ENCODE data around the gene SLAMF9.

SLAMF9 gene

DNA sequence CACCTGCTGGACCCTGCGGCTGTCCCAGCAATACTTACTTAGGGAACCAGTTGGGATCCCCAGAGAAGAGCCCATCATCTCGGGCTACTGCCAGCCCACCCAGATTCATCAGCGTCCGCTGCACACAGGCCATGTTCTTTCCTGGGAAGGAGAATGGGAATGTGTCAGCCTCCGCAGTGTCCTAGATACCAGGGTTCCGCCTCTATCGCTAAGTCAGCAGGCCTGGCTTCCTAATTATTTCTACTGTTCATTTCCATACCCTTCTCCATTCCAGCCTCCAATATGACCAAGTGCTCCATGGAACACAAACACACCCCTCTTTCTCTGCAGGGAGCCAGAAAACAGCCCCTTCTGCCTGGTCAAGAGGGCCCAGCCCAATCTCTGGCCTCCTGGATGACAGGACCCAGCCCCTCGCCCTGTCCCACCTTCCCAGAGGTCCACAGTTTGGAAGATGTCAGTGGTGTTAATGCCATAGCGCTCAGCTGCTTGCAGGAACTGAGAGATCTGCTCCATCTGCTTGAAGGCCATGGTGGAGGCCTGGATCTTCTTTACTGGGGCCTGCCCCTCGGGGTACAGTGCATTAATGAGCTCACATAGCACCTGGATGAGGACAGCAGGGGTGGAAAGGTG lies 34.7 kb downstream of the SLAMF9 start:
- H2AK5ac ChIP-seq (ENCODE audit: low read depth, low read length) = no peak overlapping the region
- peaks cover 18 to 37% of the 10 kb centered on the region in 2 donors for H3K4me1 ChIP-seq (ENCODE audit: control insufficient read depth in 2 of 2, insufficient read depth in 1 of 2, low read depth in 1 of 2, low read length in 2 of 2)
- no peak overlapping the region for H2AFZ ChIP-seq (ENCODE audit: low read length)

DNA sequence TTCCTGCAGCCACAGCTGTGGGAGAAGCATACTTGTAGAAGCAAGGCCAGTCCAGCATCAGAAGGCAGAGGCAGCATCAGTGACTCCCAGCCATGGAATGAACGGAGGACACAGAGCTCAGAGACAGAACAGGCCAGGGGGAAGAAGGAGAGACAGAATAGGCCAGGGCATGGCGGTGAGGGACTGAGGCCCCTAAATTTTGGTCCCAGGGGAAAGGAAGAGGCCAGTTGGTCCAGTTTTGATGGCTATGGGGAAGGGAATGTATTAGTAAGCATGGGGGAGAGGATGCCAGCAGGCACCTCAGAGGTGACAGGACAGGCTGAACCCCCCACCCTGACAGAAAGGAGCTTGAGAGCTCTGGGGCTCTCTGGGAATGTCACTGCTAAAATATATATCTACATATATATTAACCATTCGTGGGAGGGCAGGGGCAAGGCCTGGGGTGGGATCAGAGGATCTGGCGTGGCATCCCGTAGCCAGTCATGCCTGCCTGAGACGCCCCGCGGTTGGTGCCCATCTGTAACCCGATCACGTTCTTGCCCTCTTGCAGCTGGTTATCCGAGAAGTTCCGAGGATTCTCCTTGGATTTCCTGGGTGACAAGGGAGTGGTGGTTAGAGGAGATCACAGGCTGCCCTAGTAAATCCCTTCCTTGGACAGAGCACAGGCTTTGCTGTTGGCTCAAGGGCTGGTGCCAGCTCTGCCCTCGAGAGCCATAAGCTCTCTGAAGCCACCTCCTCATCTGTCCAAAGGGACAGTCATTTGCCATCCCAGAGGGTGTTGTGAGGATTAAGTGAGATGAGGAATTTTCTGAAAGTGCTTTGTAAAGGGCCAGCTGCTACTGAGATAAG lies 35.5 kb downstream of the SLAMF9 start:
- H3K18ac ChIP-seq (ENCODE audit: low read length) = no peak overlapping the region
- H3K79me1 ChIP-seq (ENCODE audit: low read depth, low read length) = peaks cover 3% of the 10 kb centered on the region
- H4K91ac ChIP-seq (ENCODE audit: low read depth, low read length, poor library complexity) = no peak overlapping the region
- no peak overlapping the region for H2BK12ac ChIP-seq (ENCODE audit: low read length)
- H3K4me1 ChIP-seq (ENCODE audit: control insufficient read depth in 2 of 2, insufficient read depth in 1 of 2, low read depth in 1 of 2, low read length in 2 of 2) = peaks cover 13 to 33% of the 10 kb centered on the region in 2 donors
- H3K9me3 ChIP-seq (replicated peaks in 1 of 2; ENCODE audit: control insufficient read depth in 2 of 2, insufficient read depth in 1 of 2, low read depth in 1 of 2, low read length in 2 of 2) = no peaks in the 10 kb centered on the region
- no peaks in the 10 kb centered on the region for H3K36me3 ChIP-seq (replicated peaks in 1 of 2; ENCODE audit: control insufficient read depth in 2 of 2, insufficient read depth in 2 of 2, low read length in 2 of 2)
- H3K9ac ChIP-seq (ENCODE audit: low read depth, low read length, poor library complexity) = peak overlapping the region; percentile 8
- no peak overlapping the region for H2BK15ac ChIP-seq (ENCODE audit: low read length)
- H3K27ac ChIP-seq (replicated peaks; ENCODE audit: low read length) = no peak overlapping the region
- H3K14ac ChIP-seq (ENCODE audit: low read length) = no peak overlapping the region
- H3K4ac ChIP-seq (ENCODE audit: low read length) = no peak overlapping the region
- DNase-seq (ENCODE audit: low spot score) = no peak
- H3K4me3 ChIP-seq (ENCODE audit: low read length in 2 of 2) = no peak overlapping the region
- no peak overlapping the region for H2BK120ac ChIP-seq (ENCODE audit: low read depth, low read length)
- H2AFZ ChIP-seq (ENCODE audit: low read length) = no peak overlapping the region
- no peak overlapping the region for H3K4me2 ChIP-seq (ENCODE audit: insufficient read depth, low read length, poor library complexity, severe bottlenecking)
- no peak overlapping the region for H3K23ac ChIP-seq (ENCODE audit: low read depth, low read length, poor library complexity)
- no peak overlapping the region for H2BK5ac ChIP-seq (ENCODE audit: low read length)
- no CpG with 5 or more reads among the region's 13 CpGs for WGBS, 2 donors (ENCODE audit: extremely low coverage in 2 of 2, insufficient read length in 2 of 2, insufficient replicate concordance in 1 of 2)
- H4K8ac ChIP-seq (ENCODE audit: low read depth, low read length) = no peak overlapping the region
- H3K27me3 ChIP-seq (ENCODE audit: control insufficient read depth in 3 of 3, insufficient read depth in 3 of 3, low read depth in 1 of 3, low read length in 3 of 3) = peaks cover 0 to 4% (median 0%) of the 10 kb centered on the region in 3 experiments
- peak overlapping the region; percentile 58 for H2AK5ac ChIP-seq (ENCODE audit: low read depth, low read length)

More for the DNA sequence above, 34.7 kb downstream of the SLAMF9 start:
- Histone ChIP-seq H2BK5ac (ENCODE audit: low read length) (no peak overlapping the region), H3K79me1 (ENCODE audit: low read depth, low read length) (peaks cover 3% of the 10 kb centered on the region), H3K18ac (ENCODE audit: low read length) (no peak overlapping the region), H3K4ac (ENCODE audit: low read length) (no peak overlapping the region), H4K91ac (ENCODE audit: low read depth, low read length, poor library complexity) (no peak overlapping the region), H3K36me3 (replicated peaks in 1 of 2; ENCODE audit: control insufficient read depth in 2 of 2, insufficient read depth in 2 of 2, low read length in 2 of 2) (no peaks in the 10 kb centered on the region), H2BK120ac (ENCODE audit: low read depth, low read length) (no peak overlapping the region), H4K8ac (ENCODE audit: low read depth, low read length) (no peak overlapping the region), H2BK12ac (ENCODE audit: low read length) (no peak overlapping the region), H3K4me3 (ENCODE audit: low read length in 2 of 2) (no peak overlapping the region), H3K27ac (replicated peaks; ENCODE audit: low read length) (no peak overlapping the region), H3K4me2 (ENCODE audit: insufficient read depth, low read length, poor library complexity, severe bottlenecking) (no peak overlapping the region), H3K27me3 (ENCODE audit: control insufficient read depth in 3 of 3, insufficient read depth in 3 of 3, low read depth in 1 of 3, low read length in 3 of 3) (peaks cover 0 to 4% (median 4%) of the 10 kb centered on the region in 3 experiments), H3K23ac (ENCODE audit: low read depth, low read length, poor library complexity) (no peak overlapping the region), H3K14ac (ENCODE audit: low read length) (no peak overlapping the region), H3K9me3 (replicated peaks in 1 of 2; ENCODE audit: control insufficient read depth in 2 of 2, insufficient read depth in 1 of 2, low read depth in 1 of 2, low read length in 2 of 2) (no peaks in the 10 kb centered on the region), H2BK15ac (ENCODE audit: low read length) (no peak overlapping the region), H3K9ac (ENCODE audit: low read depth, low read length, poor library complexity) (no peak overlapping the region)
- WGBS, 2 donors (ENCODE audit: extremely low coverage in 2 of 2, insufficient read length in 2 of 2, insufficient replicate concordance in 1 of 2) = no CpG with 5 or more reads among the region's 10 CpGs
- no peak for DNase-seq (ENCODE audit: low spot score)

DNA sequence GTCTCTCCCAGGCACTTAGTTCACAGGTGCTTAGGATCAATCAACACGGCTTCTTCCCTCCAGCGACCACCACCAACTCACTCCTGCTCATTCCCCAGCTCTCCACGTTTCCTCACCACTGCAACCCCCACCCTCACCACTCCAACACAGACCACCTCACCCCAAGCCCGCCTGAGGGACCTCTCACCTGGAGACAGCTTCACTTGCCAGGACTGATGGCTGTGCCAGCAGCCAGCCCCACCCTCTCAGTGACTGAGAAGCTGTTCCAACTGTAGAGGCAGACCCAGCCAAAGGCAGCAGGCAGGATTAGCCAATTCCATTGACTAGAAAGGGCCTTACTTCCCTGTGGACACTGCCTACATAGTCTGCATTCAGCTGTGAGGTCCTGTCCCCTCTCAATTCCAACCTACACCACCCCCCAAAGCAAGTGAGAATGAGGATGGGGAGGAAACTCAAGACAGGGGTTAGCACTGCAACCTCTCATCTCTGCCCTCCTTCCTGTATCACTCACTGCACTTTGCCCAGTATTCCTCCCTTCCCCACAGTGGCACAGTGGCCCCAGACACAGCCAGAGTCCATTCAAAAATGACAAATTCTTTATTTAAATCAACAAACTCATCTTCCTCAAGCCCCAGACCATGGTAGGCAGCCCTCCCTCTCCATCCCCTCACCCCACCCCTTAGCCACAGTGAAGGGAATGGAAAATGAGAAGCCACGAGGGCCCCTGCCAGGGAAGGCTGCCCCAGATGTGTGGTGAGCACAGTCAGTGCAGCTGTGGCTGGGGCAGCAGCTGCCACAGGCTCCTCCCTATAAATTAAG lies 36.3 kb downstream of the SLAMF9 start:
- DNase-seq (ENCODE audit: low spot score) = no peak
- peaks cover 8 to 24% of the 10 kb centered on the region in 2 donors for H3K4me1 ChIP-seq (ENCODE audit: control insufficient read depth in 2 of 2, insufficient read depth in 1 of 2, low read depth in 1 of 2, low read length in 2 of 2)
- H3K14ac ChIP-seq (ENCODE audit: low read length) = peak overlapping the region; percentile 43
- H3K27me3 ChIP-seq (ENCODE audit: control insufficient read depth in 3 of 3, insufficient read depth in 3 of 3, low read depth in 1 of 3, low read length in 3 of 3) = peaks cover 0 to 4% (median 0%) of the 10 kb centered on the region in 3 experiments
- no peak overlapping the region for H3K4me3 ChIP-seq (ENCODE audit: low read length in 2 of 2)
- no peak overlapping the region for H4K8ac ChIP-seq (ENCODE audit: low read depth, low read length)
- peak overlapping the region; percentile 71 for H2AK5ac ChIP-seq (ENCODE audit: low read depth, low read length)
- H3K9ac ChIP-seq (ENCODE audit: low read depth, low read length, poor library complexity) = no peak overlapping the region
- no peak overlapping the region for H2BK5ac ChIP-seq (ENCODE audit: low read length)
- no peaks in the 10 kb centered on the region for H3K36me3 ChIP-seq (replicated peaks in 1 of 2; ENCODE audit: control insufficient read depth in 2 of 2, insufficient read depth in 2 of 2, low read length in 2 of 2)
- H3K18ac ChIP-seq (ENCODE audit: low read length) = peak overlapping the region; percentile 84
- no peak overlapping the region for H3K27ac ChIP-seq (replicated peaks; ENCODE audit: low read length)
- H3K4ac ChIP-seq (ENCODE audit: low read length) = no peak overlapping the region
- no peak overlapping the region for H4K91ac ChIP-seq (ENCODE audit: low read depth, low read length, poor library complexity)
- H3K9me3 ChIP-seq (replicated peaks in 1 of 2; ENCODE audit: control insufficient read depth in 2 of 2, insufficient read depth in 1 of 2, low read depth in 1 of 2, low read length in 2 of 2) = no peaks in the 10 kb centered on the region
- H3K79me1 ChIP-seq (ENCODE audit: low read depth, low read length) = peaks cover under 1% of the 10 kb centered on the region
- H2BK12ac ChIP-seq (ENCODE audit: low read length) = peak overlapping the region; percentile 63
- H3K23ac ChIP-seq (ENCODE audit: low read depth, low read length, poor library complexity) = no peak overlapping the region
- H3K4me2 ChIP-seq (ENCODE audit: insufficient read depth, low read length, poor library complexity, severe bottlenecking) = no peak overlapping the region
- no peak overlapping the region for H2AFZ ChIP-seq (ENCODE audit: low read length)
- peak overlapping the region; percentile 84 for H2BK15ac ChIP-seq (ENCODE audit: low read length)
- no CpG with 5 or more reads among the region's 5 CpGs for WGBS, 2 donors (ENCODE audit: extremely low coverage in 2 of 2, insufficient read length in 2 of 2, insufficient replicate concordance in 1 of 2)
- no peak overlapping the region for H2BK120ac ChIP-seq (ENCODE audit: low read depth, low read length)
